Activated T-cell treated with anti-CD3 and anti-CD28 coated beads, Interleukin-2, amount 50 U/mL, for 72 hours (primary cell): ENCODE data around the gene CSF1. TPM values are rescaled to one million over a fixed set of nuclear protein-coding genes. Genes with fewer than 3 reads are reported as not detected.
"Not testable (repeated sequence)": the region's sequence is repeated elsewhere in the genome, so short reads cannot be mapped to it uniquely, and the experiment has no call there.

Source experiments
- ATAC-seq, 2 donors: fragments of 150-1000 bp; cut with Tn5 transposase; replicated peaks in 1 of 2; 2 replicates each; pipeline ENCODE4 v1.10.0; 2021; ENCODE audit warnings: moderate library complexity in 2 of 2, mild to moderate bottlenecking in 1 of 2
- DNase-seq, 2 donors: peaks; one replicate each; pipeline ENCODE4 v3.0.0; 2021 to 2022; ENCODE audit warnings: mixed read lengths in 1 of 2
- H3K27ac Mint-ChIP-seq: one replicate; pipeline ENCODE4 v1.8.0; 2022; ENCODE audit warnings: mild to moderate bottlenecking, moderate library complexity, mixed read lengths
- H3K27me3 Mint-ChIP-seq: one replicate; pipeline ENCODE4 v1.8.0; 2022; ENCODE audit warnings: low read depth, mixed read lengths
- H3K36me3 Mint-ChIP-seq, 2 donors: one replicate each; pipeline ENCODE4 v1.8.0; 2022; ENCODE audit warnings: mixed read lengths in 2 of 2, mild to moderate bottlenecking in 1 of 2; ENCODE audit not compliant: insufficient read depth in 2 of 2
- H3K4me1 Mint-ChIP-seq: one replicate; pipeline ENCODE4 v1.8.0; 2022; ENCODE audit warnings: low read depth, mixed read lengths
- H3K4me3 Mint-ChIP-seq, 2 donors: one replicate each; pipeline ENCODE4 v1.8.0; 2022; ENCODE audit warnings: mild to moderate bottlenecking in 2 of 2, mixed read lengths in 2 of 2, moderate library complexity in 2 of 2
- H3K9me3 Mint-ChIP-seq, 2 donors: one replicate each; pipeline ENCODE4 v1.8.0; 2022; ENCODE audit warnings: mixed read lengths in 2 of 2
- total RNA-seq, 2 donors: library from RNA; stranded (reverse); gene quantifications; one replicate each; pipeline ENCODE4 v1.2.3, GENCODE V29; 2022

The CSF1 gene
- total RNA-seq, 2 donors from 2014 or later: 46.3 to 83.0 TPM

DNA sequence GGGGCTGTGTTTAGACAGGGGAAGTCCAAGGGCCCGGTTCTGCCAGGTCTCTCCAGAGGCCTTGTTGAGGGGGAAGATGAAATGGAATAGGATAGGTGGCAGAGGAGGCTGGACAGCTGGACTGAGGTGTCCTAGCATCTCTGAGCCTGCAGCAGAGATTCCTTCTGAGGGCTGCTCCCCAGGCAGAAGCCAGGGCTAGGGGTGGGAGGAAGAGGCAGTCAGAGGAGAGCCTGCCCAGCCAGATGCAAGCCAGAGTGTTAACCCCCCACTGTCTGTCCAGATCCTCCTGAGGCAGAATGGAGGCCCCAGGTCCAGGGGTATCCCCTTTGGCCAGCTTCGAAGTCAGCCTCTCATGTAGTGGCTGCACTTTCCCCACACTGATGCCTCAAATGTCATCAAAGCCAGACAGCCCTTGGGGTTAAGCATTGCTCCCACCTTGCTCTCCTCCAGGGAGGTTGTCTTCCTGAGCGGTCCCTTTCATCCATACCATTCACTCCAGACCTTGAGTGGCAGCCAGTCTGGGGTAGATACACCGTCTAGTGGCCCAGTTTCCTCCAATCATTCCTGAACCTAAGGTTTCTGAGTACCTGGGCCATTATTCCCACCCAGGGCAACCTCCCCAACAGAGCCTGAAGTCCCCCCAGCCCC lies 1.7 kb downstream of the CSF1 start:
- Mint-ChIP-seq H3K27me3 (no peaks in the 10 kb centered on the region), H3K36me3 (peaks cover 21 to 30% of the 10 kb centered on the region in 2 donors), H3K27ac (peak overlapping the region; percentile 96), H3K4me3 (peak overlapping the region; percentile 95 to 97), H3K4me1 (peaks cover 65% of the 10 kb centered on the region), H3K9me3 (no peaks in the 10 kb centered on the region)
- no peak for DNase-seq
- ATAC-seq: no peak

DNA sequence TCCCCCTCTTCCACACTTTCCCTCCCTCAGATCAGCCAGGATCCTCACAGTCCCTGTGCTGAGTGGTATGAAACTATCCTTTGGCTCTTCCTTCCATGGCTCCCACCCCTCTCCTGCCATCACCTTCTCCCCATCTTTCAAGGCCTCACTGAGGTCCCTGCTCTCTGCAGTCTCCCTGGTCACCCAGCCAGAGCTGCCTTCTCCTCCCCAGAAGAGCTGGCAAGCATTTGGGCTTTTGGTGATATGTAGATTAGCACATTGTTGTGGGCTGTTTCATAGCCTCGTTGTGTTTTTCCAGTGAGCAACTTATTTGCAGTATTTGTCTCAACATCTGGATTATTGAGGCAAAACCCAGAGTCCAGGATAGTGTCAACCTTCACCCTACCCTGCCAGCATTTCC lies 2.2 kb downstream of the CSF1 start:
- Mint-ChIP-seq H3K27me3 (no peaks in the 10 kb centered on the region), H3K4me3 (peak overlapping the region; percentile 95 to 97), H3K9me3 (no peaks in the 10 kb centered on the region), H3K27ac (peak overlapping the region; percentile 89), H3K4me1 (peaks cover 59% of the 10 kb centered on the region), H3K36me3 (peaks cover 24 to 33% of the 10 kb centered on the region in 2 donors)
- ATAC-seq: no peak
- DNase-seq: no peak

DNA sequence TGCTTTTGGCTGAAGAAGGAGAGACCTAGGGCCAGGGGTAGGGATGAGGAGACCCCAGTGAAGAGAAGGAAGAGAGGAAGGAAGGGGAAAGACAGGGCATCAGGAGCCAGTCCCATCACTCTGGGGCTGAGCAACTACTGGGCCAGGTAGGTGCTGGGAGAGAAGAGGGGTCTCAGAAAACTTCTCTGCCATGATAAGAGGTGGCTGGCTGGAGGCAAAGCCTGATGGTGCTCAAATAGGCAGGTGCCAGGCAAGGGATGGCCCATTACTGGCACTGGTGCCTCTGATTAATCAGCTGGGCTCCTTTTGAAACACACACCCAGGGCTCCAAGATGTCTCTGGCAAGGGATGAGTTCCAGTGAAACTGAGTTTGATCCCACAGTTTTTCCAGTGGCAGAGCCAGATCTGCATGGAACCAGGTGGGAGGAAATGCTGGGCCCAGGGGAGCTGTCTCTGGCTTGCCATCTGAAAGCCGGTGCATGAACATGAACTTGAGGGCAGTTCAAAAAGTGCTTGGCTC lies 2.8 kb downstream of the CSF1 start:
- ATAC-seq: no peak
- DNase-seq: no peak
- Mint-ChIP-seq H3K4me3 (peak overlapping the region; percentile 95 to 97), H3K36me3 (peaks cover 29 to 39% of the 10 kb centered on the region in 2 donors), H3K9me3 (no peaks in the 10 kb centered on the region), H3K27me3 (no peaks in the 10 kb centered on the region), H3K27ac (peak overlapping the region; percentile 89), H3K4me1 (peaks cover 58% of the 10 kb centered on the region)

DNA sequence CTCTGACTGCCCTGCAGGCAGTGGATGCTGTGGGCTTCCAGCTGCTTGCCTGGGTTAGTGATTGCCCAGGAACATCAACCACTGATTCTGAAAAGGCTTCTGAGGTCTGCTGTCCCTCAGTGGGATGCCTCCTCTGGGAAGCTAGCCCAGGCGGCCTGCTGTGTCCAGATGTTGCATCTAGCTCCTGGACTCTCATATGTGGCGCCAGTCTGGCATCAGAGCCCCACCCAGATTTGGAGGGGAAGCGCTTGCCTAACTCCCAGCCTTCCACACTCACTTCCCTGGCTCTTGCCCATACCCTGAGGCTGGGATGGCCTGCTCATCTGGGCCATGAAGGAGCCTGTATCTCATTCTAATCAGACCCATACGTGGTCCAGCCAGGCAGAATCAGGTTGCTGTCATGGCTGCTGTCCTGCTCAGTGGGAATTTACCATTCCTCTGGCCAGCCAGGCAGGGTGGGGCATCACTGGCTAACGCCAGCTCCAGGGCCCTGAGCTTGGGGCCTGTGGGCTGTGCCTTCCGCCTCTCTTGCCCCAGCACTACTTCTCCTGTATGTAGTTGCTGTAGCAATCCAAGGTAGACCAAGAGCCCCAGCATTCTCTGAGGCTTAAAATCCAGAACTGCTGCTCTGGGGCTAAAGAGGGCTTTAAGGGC lies 4.1 kb downstream of the CSF1 start:
- Mint-ChIP-seq H3K36me3 (peaks cover 36 to 47% of the 10 kb centered on the region in 2 donors), H3K4me1 (peaks cover 52% of the 10 kb centered on the region), H3K9me3 (no peaks in the 10 kb centered on the region), H3K4me3 (peak overlapping the region; percentile 25 to 35), H3K27ac (peak overlapping the region; percentile 33), H3K27me3 (no peaks in the 10 kb centered on the region)
- no peak for DNase-seq
- no peak for ATAC-seq

DNA sequence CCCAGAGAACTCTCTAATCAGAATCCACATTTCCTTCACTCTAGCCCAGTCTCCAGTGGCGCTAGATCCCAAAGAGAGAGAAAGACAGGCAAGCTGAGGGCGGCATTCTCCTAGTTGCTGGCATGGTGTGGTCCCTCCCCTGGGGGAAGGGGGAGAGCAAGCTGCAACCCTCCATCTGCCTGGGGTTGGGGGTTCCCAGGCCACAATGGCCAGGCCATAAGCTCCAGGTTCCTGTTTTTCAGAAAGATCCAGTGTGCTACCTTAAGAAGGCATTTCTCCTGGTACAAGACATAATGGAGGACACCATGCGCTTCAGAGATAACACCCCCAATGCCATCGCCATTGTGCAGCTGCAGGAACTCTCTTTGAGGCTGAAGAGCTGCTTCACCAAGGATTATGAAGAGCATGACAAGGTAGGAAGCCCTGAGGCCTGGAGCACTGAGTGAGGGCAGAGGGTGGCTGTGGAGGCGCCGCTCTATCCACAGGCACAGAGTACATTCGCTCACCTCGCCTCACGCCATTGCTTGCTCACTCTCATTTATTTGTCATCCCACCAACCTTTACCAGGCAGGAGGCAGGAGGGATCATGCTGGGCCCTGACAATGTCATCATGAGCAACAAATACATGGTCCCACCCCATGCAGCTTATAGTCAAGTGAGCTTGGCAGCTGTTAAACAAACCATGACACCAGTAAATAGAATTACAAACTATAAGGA lies 6.6 kb downstream of the CSF1 start:
- H3K4me1 Mint-ChIP-seq: peaks cover 35% of the 10 kb centered on the region

DNA sequence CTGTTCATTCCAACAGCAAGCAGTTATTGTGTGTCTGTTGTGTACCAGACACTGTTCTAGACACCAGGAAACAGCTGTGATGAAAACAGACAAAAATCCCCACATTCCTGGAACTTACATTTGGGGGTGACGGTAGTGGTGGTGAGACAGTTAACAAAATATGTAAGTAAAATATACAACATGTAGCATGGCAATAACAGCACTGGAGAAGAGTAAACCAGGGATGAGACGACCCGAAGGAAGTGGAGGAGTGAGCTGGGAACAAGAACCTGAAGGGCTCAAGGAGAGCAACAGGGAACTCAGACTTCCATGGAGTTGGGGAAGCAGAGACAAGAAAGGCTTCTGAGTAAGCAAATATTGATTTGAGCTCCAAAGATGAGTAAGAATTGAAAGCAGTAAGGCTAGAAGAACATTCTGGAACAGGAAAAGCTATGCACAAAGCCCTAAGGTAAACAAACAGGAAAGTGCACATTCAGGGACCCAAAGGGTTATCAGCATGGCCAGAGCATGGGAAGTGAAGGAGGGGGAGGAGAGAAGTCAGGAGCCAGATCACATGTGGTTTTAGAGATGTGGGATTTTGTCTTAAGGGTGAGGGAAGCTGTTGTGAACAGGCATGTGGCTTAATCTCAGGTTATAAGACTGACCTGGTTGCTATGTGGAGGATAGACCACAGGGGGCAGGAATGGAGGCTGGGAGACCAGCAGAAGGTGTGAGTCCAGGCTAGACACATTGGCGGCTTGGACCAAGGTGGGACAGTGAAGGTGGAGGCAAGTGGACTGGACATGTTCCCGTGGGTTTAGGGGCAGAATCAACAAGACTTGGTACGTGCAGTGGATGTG lies 7.3 kb downstream of the CSF1 start:
- Mint-ChIP-seq H3K36me3 (peaks cover 38 to 51% of the 10 kb centered on the region in 2 donors), H3K27me3 (no peaks in the 10 kb centered on the region), H3K4me3 (no peak overlapping the region), H3K27ac (peak overlapping the region; percentile 17), H3K9me3 (no peaks in the 10 kb centered on the region), H3K4me1 (peaks cover 27% of the 10 kb centered on the region)
- no peak for DNase-seq
- no peak for ATAC-seq

More for the DNA sequence above, 6.6 kb downstream of the CSF1 start:
- peak overlapping the region; percentile 7 for H3K27ac Mint-ChIP-seq
- no peaks in the 10 kb centered on the region for H3K27me3 Mint-ChIP-seq
- no peaks in the 10 kb centered on the region for H3K9me3 Mint-ChIP-seq
- DNase-seq (no peak), ATAC-seq (no peak)
- no peak overlapping the region for H3K4me3 Mint-ChIP-seq
- H3K36me3 Mint-ChIP-seq: peaks cover 37 to 47% of the 10 kb centered on the region in 2 donors

DNA sequence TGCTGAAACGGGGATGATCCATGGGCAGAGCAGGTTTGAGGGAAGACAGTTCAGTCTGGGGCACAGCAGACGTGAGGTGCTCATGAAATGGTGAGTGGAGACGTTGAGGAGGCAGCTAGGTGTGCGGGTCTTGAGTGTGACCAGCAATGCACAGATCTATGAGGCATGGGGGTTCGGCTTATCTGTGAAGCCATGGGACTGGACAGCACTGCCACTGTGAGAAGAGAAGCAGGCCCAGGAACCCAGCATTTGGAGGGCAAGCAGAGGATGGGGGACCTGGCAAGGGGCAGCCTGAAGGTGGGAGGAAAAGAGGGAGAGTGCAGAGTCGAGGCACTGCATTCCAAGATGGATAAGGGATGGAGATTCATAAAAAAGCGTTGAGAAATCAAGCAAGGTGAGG lies 8.0 kb downstream of the CSF1 start:
- no peak for DNase-seq
- Mint-ChIP-seq H3K27ac (peak overlapping the region; percentile 7), H3K4me1 (peaks cover 21% of the 10 kb centered on the region), H3K9me3 (no peaks in the 10 kb centered on the region), H3K36me3 (peaks cover 34 to 48% of the 10 kb centered on the region in 2 donors), H3K27me3 (no peaks in the 10 kb centered on the region), H3K4me3 (no peak overlapping the region)
- ATAC-seq: no peak

DNA sequence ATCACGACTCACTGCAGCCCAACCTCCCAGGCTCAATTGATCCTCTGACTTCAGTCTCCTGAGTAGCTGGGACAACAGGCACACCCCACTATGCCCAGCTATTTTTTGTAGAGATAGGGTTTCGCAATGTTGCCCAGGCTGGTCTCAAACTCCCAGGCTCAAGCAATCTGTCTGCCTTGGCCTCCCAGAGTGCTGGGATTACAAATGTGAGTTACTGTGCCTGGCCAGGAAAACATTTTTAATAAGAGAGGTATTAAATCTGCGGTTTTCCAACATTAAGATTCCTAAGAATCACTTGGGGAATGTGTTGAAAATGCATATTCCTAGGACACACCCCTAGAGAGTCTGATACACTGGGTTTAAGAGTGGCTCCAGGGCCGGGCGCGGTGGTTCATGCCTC lies 8.7 kb downstream of the CSF1 start:
- Mint-ChIP-seq H3K4me3 (no peak overlapping the region), H3K36me3 (peaks cover 33 to 49% of the 10 kb centered on the region in 2 donors), H3K27ac (no peak overlapping the region), H3K9me3 (no peaks in the 10 kb centered on the region), H3K4me1 (peaks cover 14% of the 10 kb centered on the region), H3K27me3 (no peaks in the 10 kb centered on the region)
- no peak for ATAC-seq
- no peak for DNase-seq

DNA sequence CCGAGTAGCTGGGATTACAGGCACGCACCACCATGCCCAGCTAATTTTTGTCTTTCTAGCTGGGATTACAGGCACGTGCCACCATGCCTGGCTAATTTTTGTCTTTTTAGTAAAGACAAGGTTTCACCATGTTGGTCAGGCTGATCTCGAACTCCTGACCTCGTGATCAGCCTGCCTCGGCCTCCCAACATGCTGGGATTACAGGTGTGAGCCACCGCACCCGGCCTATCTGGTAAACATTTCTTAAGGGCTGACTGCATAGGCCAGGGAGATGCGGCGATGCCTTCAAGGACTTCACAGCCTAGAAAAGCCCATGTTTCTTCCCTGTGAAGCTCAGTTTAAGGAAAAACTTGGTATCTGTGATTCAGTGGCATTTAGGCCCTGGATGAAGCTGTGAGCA lies 9.7 kb downstream of the CSF1 start:
- peaks cover 11% of the 10 kb centered on the region for H3K4me1 Mint-ChIP-seq
- H3K9me3 Mint-ChIP-seq, DNase-seq, H3K27me3 Mint-ChIP-seq, H3K27ac Mint-ChIP-seq, ATAC-seq, H3K4me3 Mint-ChIP-seq: not testable (repeated sequence)
- peaks cover 36 to 56% of the 10 kb centered on the region in 2 donors for H3K36me3 Mint-ChIP-seq

DNA sequence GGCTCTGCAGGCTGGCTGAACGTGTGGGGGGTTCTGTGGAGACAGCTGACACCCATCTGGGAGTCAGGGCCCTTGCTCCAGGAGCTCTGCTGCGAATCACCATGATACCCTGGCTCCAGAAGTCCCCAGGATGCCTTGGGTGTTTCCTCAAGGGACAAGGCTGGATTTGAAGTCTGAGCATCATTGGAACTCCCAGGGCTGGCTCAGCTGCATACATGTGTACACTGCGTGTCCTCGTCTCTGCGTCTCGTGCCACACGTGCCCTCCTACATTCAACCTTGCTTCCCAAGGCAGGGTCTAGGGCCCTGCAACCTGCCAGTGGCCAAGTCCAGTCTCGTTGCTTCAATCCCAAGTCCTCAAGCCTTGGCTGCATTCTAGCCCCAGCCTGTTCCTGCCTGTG lies 11.7 kb downstream of the CSF1 start:
- no peak for DNase-seq

DNA sequence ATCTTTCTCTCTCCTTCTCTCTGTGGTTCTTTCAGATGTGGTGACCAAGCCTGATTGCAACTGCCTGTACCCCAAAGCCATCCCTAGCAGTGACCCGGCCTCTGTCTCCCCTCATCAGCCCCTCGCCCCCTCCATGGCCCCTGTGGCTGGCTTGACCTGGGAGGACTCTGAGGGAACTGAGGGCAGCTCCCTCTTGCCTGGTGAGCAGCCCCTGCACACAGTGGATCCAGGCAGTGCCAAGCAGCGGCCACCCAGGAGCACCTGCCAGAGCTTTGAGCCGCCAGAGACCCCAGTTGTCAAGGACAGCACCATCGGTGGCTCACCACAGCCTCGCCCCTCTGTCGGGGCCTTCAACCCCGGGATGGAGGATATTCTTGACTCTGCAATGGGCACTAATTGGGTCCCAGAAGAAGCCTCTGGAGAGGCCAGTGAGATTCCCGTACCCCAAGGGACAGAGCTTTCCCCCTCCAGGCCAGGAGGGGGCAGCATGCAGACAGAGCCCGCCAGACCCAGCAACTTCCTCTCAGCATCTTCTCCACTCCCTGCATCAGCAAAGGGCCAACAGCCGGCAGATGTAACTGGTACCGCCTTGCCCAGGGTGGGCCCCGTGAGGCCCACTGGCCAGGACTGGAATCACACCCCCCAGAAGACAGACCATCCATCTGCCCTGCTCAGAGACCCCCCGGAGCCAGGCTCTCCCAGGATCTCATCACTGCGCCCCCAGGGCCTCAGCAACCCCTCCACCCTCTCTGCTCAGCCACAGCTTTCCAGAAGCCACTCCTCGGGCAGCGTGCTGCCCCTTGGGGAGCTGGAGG lies 12.7 kb downstream of the CSF1 start:
- H3K36me3 Mint-ChIP-seq: peaks cover 38 to 53% of the 10 kb centered on the region in 2 donors
- H3K4me3 Mint-ChIP-seq: no peak overlapping the region
- H3K27ac Mint-ChIP-seq: no peak overlapping the region
- no peaks in the 10 kb centered on the region for H3K27me3 Mint-ChIP-seq
- peaks cover 0 to 4% of the 10 kb centered on the region in 2 donors for H3K9me3 Mint-ChIP-seq
- peaks cover 7% of the 10 kb centered on the region for H3K4me1 Mint-ChIP-seq
- DNase-seq (no peak), ATAC-seq (peak in 1 of 2 donors; percentile 24)

More for the DNA sequence above, 11.7 kb downstream of the CSF1 start:
- H3K9me3 Mint-ChIP-seq: peaks cover 0 to 4% of the 10 kb centered on the region in 2 donors
- peaks cover 11% of the 10 kb centered on the region for H3K4me1 Mint-ChIP-seq
- no peaks in the 10 kb centered on the region for H3K27me3 Mint-ChIP-seq
- H3K4me3 Mint-ChIP-seq: no peak overlapping the region
- H3K27ac Mint-ChIP-seq: no peak overlapping the region
- no peak for ATAC-seq
- peaks cover 43 to 59% of the 10 kb centered on the region in 2 donors for H3K36me3 Mint-ChIP-seq

DNA sequence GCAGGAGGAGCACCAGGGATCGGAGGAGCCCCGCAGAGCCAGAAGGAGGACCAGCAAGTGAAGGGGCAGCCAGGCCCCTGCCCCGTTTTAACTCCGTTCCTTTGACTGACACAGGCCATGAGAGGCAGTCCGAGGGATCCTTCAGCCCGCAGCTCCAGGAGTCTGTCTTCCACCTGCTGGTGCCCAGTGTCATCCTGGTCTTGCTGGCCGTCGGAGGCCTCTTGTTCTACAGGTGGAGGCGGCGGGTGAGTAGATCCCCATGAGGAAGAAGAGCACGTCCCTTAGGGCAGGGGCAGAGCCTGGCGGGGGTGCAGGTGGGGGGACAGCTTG lies 13.3 kb downstream of the CSF1 start:
- H3K27ac Mint-ChIP-seq: no peak overlapping the region

More for the DNA sequence above, 13.3 kb downstream of the CSF1 start:
- Mint-ChIP-seq H3K9me3 (peaks cover 0 to 4% of the 10 kb centered on the region in 2 donors), H3K4me3 (no peak overlapping the region), H3K4me1 (peaks cover 2% of the 10 kb centered on the region), H3K36me3 (peaks cover 32 to 48% of the 10 kb centered on the region in 2 donors), H3K27me3 (no peaks in the 10 kb centered on the region)
- ATAC-seq (no peak), DNase-seq (no peak)
